AG20443 (cell line): ENCODE measurements around the gene HSBP1.
A peak's percentile ranks its signal among the peaks of the same experiment; 100 is the strongest.

ENCODE experiments used
- DNase-seq: peaks from one replicate; pipeline ENCODE4 v3.0.0; 2012; ENCODE audit warnings: low spot score, mixed read lengths

The HSBP1 gene

GRCh38 chr16:83803811-83804210, 4.0 kb upstream of the HSBP1 start:
- DNase-seq, result no peak

- no peak for DNase-seq
Observed at GRCh38 chr16:83804366-83804765, 3.4 kb upstream of the HSBP1 start.

- no peak for DNase-seq
Observed at GRCh38 chr16:83806036-83806435, 1.7 kb upstream of the HSBP1 start.

- DNase-seq, result no peak
Observed at GRCh38 chr16:83806731-83807130, 1.0 kb upstream of the HSBP1 start.

GRCh38 chr16:83807327-83807709, 460 bp upstream of the HSBP1 start:
- DNase-seq, result no peak

GRCh38 chr16:83808573-83809014, 816 bp downstream of the HSBP1 start:
- no peak for DNase-seq

GRCh38 chr16:83809092-83809491, 1.3 kb downstream of the HSBP1 start:
- no peak for DNase-seq

GRCh38 chr16:83810901-83811300, 3.1 kb downstream of the HSBP1 start:
- no peak for DNase-seq

GRCh38 chr16:83813823-83814658, 6.3 kb downstream of the HSBP1 start:
- peak; percentile 62 for DNase-seq

GRCh38 chr16:83814659-83814985, 6.8 kb downstream of the HSBP1 start:
- DNase-seq, result peak; percentile 62

- DNase-seq, result no peak
Observed at GRCh38 chr16:83817022-83817421, 9.2 kb downstream of the HSBP1 start.

GRCh38 chr16:83818276-83818675, 10.5 kb downstream of the HSBP1 start:
- DNase-seq, result no peak

GRCh38 chr16:83819361-83819760, 11.6 kb downstream of the HSBP1 start:
- no peak for DNase-seq

- peak; percentile 93 for DNase-seq
Observed at GRCh38 chr16:83826146-83826913, 18.6 kb downstream of the HSBP1 start.

- DNase-seq, result no peak
Observed at GRCh38 chr16:83830091-83830768, 22.5 kb downstream of the HSBP1 start.

- no peak for DNase-seq
Observed at GRCh38 chr16:83830769-83831455, 23.1 kb downstream of the HSBP1 start.

- DNase-seq, result no peak
Observed at GRCh38 chr16:83831456-83831987, 23.7 kb downstream of the HSBP1 start.

- DNase-seq, result no peak
Observed at GRCh38 chr16:83833921-83834320, 26.1 kb downstream of the HSBP1 start.

- DNase-seq, result peak; percentile 47
Observed at GRCh38 chr16:83835586-83836566, 28.1 kb downstream of the HSBP1 start.

GRCh38 chr16:83837566-83837965, 29.8 kb downstream of the HSBP1 start:
- no peak for DNase-seq

GRCh38 chr16:83838151-83838550, 30.4 kb downstream of the HSBP1 start:
- DNase-seq, result no peak
